Measurements from ENCODE around the gene LYRM1.

The LYRM1 gene

GRCh38 chr16:20948444-20948843 lies 47.9 kb downstream of the LYRM1 start:
- ChIA-PET POLR2A (no interaction called here), CTCF (interaction anchor here (0.7 to 3.5 kb wide), 2 partner anchors 96 to 99 kb away, joined by 3 to 14 read pairs; no protein-coding TSS in a partner anchor)
- no peak for TF ChIP-seq CTCF (IDR thresholded peaks at IDR 0.05; ENCODE audit: insufficient read depth, low read length, missing control alignments)
- H3K4me3 ChIP-seq (ENCODE audit: low read depth, low read length) = no peak overlapping the region
- no peak for DNase-seq (ENCODE audit: low read depth, low spot score)

- ChIA-PET CTCF (interaction anchor here (3.5 kb wide), 1 partner anchor 100 kb away, joined by 14 read pairs; no protein-coding TSS in a partner anchor), POLR2A (no interaction called here)
- no peak overlapping the region for H3K4me3 ChIP-seq (ENCODE audit: low read depth, low read length)
- TF ChIP-seq CTCF (IDR thresholded peaks at IDR 0.05; ENCODE audit: insufficient read depth, low read length, missing control alignments) = no peak
- no peak for DNase-seq (ENCODE audit: low read depth, low spot score)
These were observed 49.1 kb downstream of the LYRM1 start for GRCh38 chr16:20949660-20950059.

- POLR2A ChIA-PET = no interaction called here
- DNase-seq (ENCODE audit: low read depth, low spot score) = no peak
- no peak overlapping the region for H3K4me3 ChIP-seq (ENCODE audit: low read depth, low read length)
- no peak for TF ChIP-seq CTCF (IDR thresholded peaks at IDR 0.05; ENCODE audit: insufficient read depth, low read length, missing control alignments)
- CTCF ChIA-PET = interaction anchor here (3.5 kb wide), 1 partner anchor 101 kb away, joined by 14 read pairs; no protein-coding TSS in a partner anchor
These were observed 49.7 kb downstream of the LYRM1 start for GRCh38 chr16:20950294-20950693.

- TF ChIP-seq CTCF (IDR thresholded peaks at IDR 0.05; ENCODE audit: insufficient read depth, low read length, missing control alignments) = no peak
- CTCF ChIA-PET = no interaction called here
- H3K4me3 ChIP-seq (ENCODE audit: low read depth, low read length) = no peak overlapping the region
- no peak for DNase-seq (ENCODE audit: low read depth, low spot score)
- POLR2A ChIA-PET = no interaction called here
These were observed 51.8 kb downstream of the LYRM1 start for GRCh38 chr16:20952139-20952920.

- no peak for TF ChIP-seq CTCF (IDR thresholded peaks at IDR 0.05; ENCODE audit: insufficient read depth, low read length, missing control alignments)
- ChIA-PET POLR2A (no interaction called here), CTCF (interaction anchor here (1.2 to 2.4 kb wide), 2 partner anchors 102 to 104 kb away, joined by 3 to 10 read pairs; no protein-coding TSS in a partner anchor)
- no peak for DNase-seq (ENCODE audit: low read depth, low spot score)
- no peak overlapping the region for H3K4me3 ChIP-seq (ENCODE audit: low read depth, low read length)
These were observed 54.0 kb downstream of the LYRM1 start for GRCh38 chr16:20954574-20954973.

GRCh38 chr16:20956319-20956718 lies 55.7 kb downstream of the LYRM1 start:
- ChIA-PET CTCF (interaction anchor here (1.0 to 2.4 kb wide), 3 partner anchors 18 to 108 kb away, joined by 3 to 10 read pairs (median 3); no protein-coding TSS in a partner anchor), POLR2A (no interaction called here)
- DNase-seq (ENCODE audit: low read depth, low spot score) = peak; percentile 7
- H3K4me3 ChIP-seq (ENCODE audit: low read depth, low read length) = no peak overlapping the region
- TF ChIP-seq CTCF (IDR thresholded peaks at IDR 0.05; ENCODE audit: insufficient read depth, low read length, missing control alignments) = no peak
